Suprapubic skin (tissue), 4 donors: ENCODE measurements around the gene PNRC1. TPM values are rescaled to one million over a fixed set of nuclear protein-coding genes. Genes with fewer than 3 reads are reported as not detected.
"Not testable (repeated sequence)": the region's sequence is repeated elsewhere in the genome, so short reads cannot be mapped to it uniquely, and the experiment has no call there.

Experiments used
- DNase-seq, 2 donors: peaks; one replicate each; pipeline ENCODE4 v3.0.0-alpha.2; 2019; ENCODE audit warnings: low spot score in 2 of 2
- H3K27ac ChIP-seq: fragments of 200-600 bp; sonication (generic); one replicate; pipeline ENCODE4 v1.5.1; 2019
- H3K27me3 ChIP-seq: fragments of 200-600 bp; sonication (generic); one replicate; pipeline ENCODE4 v1.5.1; 2019
- H3K36me3 ChIP-seq: fragments of 200-600 bp; sonication (generic); one replicate; pipeline ENCODE4 v1.5.1; 2019
- H3K4me1 ChIP-seq: fragments of 200-600 bp; sonication (generic); one replicate; pipeline ENCODE4 v1.5.1; 2019
- H3K4me3 ChIP-seq: fragments of 200-600 bp; sonication (generic); one replicate; pipeline ENCODE4 v1.5.1; 2019; ENCODE audit warnings: mild to moderate bottlenecking
- H3K9me3 ChIP-seq: fragments of 200-600 bp; sonication (generic); one replicate; pipeline ENCODE4 v1.5.1; 2019
- EP300 ChIP-seq: sonication (generic); formaldehyde crosslinking; IDR thresholded peaks from one replicate; pipeline ENCODE4 v1.6.1; 2017; ENCODE audit warnings: antibody characterized with exemption
- POLR2A ChIP-seq, 2 donors: fragments of 450-650 bp; IDR thresholded peaks; one replicate each; pipeline ENCODE4 v1.6.1; 2017; ENCODE audit warnings: antibody characterized with exemption in 2 of 2, mild to moderate bottlenecking in 2 of 2, moderate library complexity in 2 of 2
- POLR2AphosphoS5 ChIP-seq, 3 donors: sonication (generic); formaldehyde crosslinking; IDR thresholded peaks; one replicate each; pipeline ENCODE4 v1.6.1; 2017; ENCODE audit warnings: antibody characterized with exemption in 3 of 3
- WGBS: methylation state at CpG from one replicate; pipeline ENCODE4 v1.1.5; 2018; 5-methylcytosine and 5-hydroxymethylcytosine counted together
- total RNA-seq, 4 donors: library from RNA; depleted of rRNA; stranded (reverse); fragments of >200 nt; gene quantifications; one replicate each; pipeline ENCODE4 v1.1.0, GENCODE V29; 2016
- TF ChIP-seq, protein P1 (sequence below), 2 donors: fragments of 200-600 bp in 1 of 2; fragments of 450-650 bp in 1 of 2; sonication (generic) in 1 of 2; IDR thresholded peaks; one replicate each; pipeline ENCODE4 v1.5.1; 2016 to 2019; ENCODE audit warnings: antibody characterized with exemption in 2 of 2, mild to moderate bottlenecking in 1 of 2, moderate library complexity in 1 of 2

PNRC1 gene
- total RNA-seq, 4 donors from 2014 or later, result 238 to 292 (median 271) TPM

DNA sequence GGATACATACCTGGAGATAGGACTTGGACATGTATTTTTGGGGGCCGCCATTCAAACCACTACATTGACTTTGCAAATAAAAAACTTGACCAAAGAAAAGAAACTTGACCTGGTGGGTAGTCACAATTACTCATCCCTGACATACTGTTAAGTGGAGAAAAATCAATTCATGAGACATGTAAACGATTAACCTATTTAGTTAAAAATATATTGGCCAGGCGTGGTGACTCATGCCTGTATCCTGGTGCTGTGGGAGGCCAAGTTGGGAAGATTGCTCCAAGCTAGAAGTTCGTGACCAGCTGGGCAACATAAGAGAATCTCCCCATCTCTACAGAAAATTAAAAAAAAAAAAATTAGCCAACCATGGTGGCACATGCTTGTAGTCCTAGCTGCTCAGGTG lies 39.8 kb downstream of the PNRC1 start:
- DNase-seq, result no peak
- Histone ChIP-seq H3K27ac (no peak overlapping the region), H3K36me3 (no peaks in the 10 kb centered on the region), H3K9me3 (no peaks in the 10 kb centered on the region), H3K4me1 (peaks cover 14% of the 10 kb centered on the region), H3K4me3 (no peak overlapping the region), H3K27me3 (no peaks in the 10 kb centered on the region)
- 78% methylated on average over 4 of the region's 4 CpGs for WGBS
- TF ChIP-seq, protein P1, sequence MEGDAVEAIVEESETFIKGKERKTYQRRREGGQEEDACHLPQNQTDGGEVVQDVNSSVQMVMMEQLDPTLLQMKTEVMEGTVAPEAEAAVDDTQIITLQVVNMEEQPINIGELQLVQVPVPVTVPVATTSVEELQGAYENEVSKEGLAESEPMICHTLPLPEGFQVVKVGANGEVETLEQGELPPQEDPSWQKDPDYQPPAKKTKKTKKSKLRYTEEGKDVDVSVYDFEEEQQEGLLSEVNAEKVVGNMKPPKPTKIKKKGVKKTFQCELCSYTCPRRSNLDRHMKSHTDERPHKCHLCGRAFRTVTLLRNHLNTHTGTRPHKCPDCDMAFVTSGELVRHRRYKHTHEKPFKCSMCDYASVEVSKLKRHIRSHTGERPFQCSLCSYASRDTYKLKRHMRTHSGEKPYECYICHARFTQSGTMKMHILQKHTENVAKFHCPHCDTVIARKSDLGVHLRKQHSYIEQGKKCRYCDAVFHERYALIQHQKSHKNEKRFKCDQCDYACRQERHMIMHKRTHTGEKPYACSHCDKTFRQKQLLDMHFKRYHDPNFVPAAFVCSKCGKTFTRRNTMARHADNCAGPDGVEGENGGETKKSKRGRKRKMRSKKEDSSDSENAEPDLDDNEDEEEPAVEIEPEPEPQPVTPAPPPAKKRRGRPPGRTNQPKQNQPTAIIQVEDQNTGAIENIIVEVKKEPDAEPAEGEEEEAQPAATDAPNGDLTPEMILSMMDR (IDR thresholded peaks at IDR 0.05), result no peak
- TF ChIP-seq POLR2AphosphoS5 (IDR thresholded peaks at IDR 0.05), result no peak
- no peak for TF ChIP-seq EP300
- TF ChIP-seq POLR2A (IDR thresholded peaks at IDR 0.05), result no peak

GRCh38 chr6:89121934-89122333 lies 41.4 kb downstream of the PNRC1 start:
- WGBS, result 88% methylated on average over 1 of the region's 1 CpG

DNA sequence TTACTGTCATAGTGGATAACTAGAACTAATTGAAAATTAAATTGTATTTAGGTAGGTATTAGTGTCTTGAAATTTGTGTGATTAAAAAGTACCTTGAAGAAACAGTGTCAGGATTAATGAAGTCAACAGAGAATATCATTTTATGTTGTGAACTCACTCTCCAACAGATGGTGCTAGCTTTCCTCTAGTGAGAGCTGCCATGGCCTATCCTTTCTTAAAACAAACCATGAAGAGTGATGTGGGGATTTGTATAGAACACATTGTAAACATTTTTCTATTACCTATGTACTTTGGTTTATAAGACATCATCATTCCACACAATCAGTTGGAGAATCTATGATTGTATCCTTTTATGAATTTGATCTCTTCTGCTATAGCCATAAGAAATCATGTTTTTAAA lies 42.1 kb downstream of the PNRC1 start:
- no peak for DNase-seq
- no peak for TF ChIP-seq EP300
- Histone ChIP-seq H3K9me3 (no peaks in the 10 kb centered on the region), H3K27me3 (no peaks in the 10 kb centered on the region), H3K4me3 (no peak overlapping the region), H3K27ac (no peak overlapping the region), H3K36me3 (no peaks in the 10 kb centered on the region), H3K4me1 (peaks cover 5% of the 10 kb centered on the region)

More at GRCh38 chr6:89121934-89122333, 41.4 kb downstream of the PNRC1 start:
- Histone ChIP-seq H3K36me3 (no peaks in the 10 kb centered on the region), H3K27ac (no peak overlapping the region), H3K4me1 (peaks cover 12% of the 10 kb centered on the region), H3K27me3 (no peaks in the 10 kb centered on the region), H3K9me3 (no peaks in the 10 kb centered on the region), H3K4me3 (no peak overlapping the region)
- no peak for DNase-seq
- no peak for TF ChIP-seq POLR2AphosphoS5 (IDR thresholded peaks at IDR 0.05)
- TF ChIP-seq EP300, result no peak
- no peak for TF ChIP-seq POLR2A (IDR thresholded peaks at IDR 0.05)
- TF ChIP-seq, protein P1 (IDR thresholded peaks at IDR 0.05), result no peak

GRCh38 chr6:89128256-89128671 lies 47.7 kb downstream of the PNRC1 start:
- not testable (repeated sequence) for H3K36me3 ChIP-seq, H3K27ac ChIP-seq, H3K27me3 ChIP-seq, H3K4me3 ChIP-seq, H3K9me3 ChIP-seq, DNase-seq, H3K4me1 ChIP-seq
- WGBS, result 49% methylated on average over 2 of the region's 2 CpGs

DNA sequence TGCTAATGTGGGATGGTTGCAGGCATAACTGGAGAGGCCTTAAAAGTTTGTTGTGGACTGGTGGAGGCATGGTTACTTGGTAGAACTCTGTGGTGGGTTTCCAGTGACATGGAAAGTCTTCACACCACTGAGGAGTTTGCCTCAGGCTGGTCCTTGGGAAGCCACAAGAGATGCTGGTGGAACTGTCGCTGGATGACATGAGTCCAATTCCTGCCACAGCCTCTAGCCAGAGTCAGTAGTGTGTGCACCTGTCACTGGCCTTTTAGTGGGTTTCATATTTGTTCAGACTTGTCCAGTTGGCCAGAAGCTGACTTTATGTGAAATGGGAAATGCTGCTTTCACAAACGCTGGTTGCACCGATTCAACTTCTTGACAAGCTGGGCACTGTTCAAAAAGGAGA lies 51.0 kb downstream of the PNRC1 start:
- H3K9me3 ChIP-seq, result no peaks in the 10 kb centered on the region
- no peak overlapping the region for H3K4me3 ChIP-seq
- TF ChIP-seq EP300 (no peak), POLR2A (IDR thresholded peaks at IDR 0.05) (no peak), POLR2AphosphoS5 (IDR thresholded peaks at IDR 0.05) (no peak)
- TF ChIP-seq, protein P1 (IDR thresholded peaks at IDR 0.05), result no peak
- no peaks in the 10 kb centered on the region for H3K36me3 ChIP-seq
- no peaks in the 10 kb centered on the region for H3K4me1 ChIP-seq
- H3K27me3 ChIP-seq, result no peaks in the 10 kb centered on the region
- WGBS, result 93% methylated on average over 2 of the region's 3 CpGs
- DNase-seq, result no peak
- H3K27ac ChIP-seq, result no peak overlapping the region

DNA sequence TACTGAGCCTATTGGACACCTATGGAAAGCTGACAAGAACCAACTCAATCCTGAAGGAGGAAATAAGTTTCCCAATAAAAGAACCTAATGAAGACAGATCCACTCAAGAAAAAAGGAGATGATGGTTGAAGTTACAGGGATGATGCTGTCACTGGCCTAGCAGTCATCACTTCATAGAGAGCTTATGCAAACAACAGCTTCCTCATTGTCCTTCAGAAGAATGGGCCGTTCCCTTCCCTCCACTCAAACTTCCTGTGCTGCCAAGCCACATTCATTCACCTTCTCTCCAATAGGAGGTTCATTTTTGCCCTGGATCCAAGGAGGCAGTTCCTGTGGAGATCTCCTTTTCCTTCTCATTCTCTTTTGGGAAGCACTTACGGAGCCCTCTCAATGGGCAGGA lies 51.5 kb downstream of the PNRC1 start:
- H3K4me3 ChIP-seq, result no peak overlapping the region
- H3K4me1 ChIP-seq, result no peaks in the 10 kb centered on the region
- WGBS, result 81% methylated on average over 2 of the region's 2 CpGs
- H3K36me3 ChIP-seq, result no peaks in the 10 kb centered on the region
- no peaks in the 10 kb centered on the region for H3K9me3 ChIP-seq
- no peaks in the 10 kb centered on the region for H3K27me3 ChIP-seq
- H3K27ac ChIP-seq, result no peak overlapping the region
- DNase-seq, result no peak
- no peak for TF ChIP-seq POLR2AphosphoS5 (IDR thresholded peaks at IDR 0.05)
- no peak for TF ChIP-seq EP300
- no peak for TF ChIP-seq POLR2A (IDR thresholded peaks at IDR 0.05)
- TF ChIP-seq, protein P1 (IDR thresholded peaks at IDR 0.05), result no peak
